ENCODE measurements around the gene EFCAB11.

Gene EFCAB11

DNA sequence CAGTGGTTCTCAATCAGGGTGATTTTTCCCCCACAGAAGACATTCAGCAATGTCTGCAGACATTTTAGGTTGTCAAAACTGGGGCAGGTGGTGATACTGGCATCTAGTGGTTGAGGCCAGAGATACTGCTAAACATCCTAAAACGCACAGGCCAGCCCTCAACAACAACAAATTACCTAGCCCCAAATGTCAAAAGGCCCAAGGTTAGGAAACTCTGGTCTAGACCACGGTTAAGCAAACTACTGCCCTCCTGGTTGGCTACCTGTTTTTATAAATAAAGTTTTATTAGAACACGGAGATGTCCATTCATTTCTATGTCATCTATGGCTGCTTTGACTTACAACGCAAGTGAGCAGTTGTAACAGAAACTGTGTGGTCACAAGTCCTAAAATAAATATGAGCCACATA is 186.7 kb downstream of the EFCAB11 start:
- DNase-seq (ENCODE audit: low read depth in 2 of 2) = peak; percentile 10

DNA sequence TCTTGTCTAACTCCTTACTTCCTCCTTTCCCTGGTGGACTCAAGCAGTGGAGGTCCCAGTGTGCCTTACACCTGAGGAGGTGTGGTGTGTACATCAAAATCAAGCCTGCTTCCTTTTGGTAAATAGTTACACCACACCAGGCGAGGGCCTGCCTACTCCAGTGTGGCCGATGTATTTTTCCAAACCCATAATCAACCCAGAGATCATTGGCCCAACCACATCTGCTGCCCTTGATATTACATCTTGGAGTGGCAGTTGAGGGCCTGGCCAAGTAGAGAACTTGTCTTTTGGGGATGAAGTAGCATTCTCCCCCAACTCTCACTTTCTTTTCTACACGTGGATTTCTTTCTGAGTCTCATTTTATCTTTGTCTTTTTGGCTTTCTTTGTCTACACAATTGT is 187.4 kb downstream of the EFCAB11 start:
- DNase-seq (ENCODE audit: low read depth in 2 of 2) = no peak

DNA sequence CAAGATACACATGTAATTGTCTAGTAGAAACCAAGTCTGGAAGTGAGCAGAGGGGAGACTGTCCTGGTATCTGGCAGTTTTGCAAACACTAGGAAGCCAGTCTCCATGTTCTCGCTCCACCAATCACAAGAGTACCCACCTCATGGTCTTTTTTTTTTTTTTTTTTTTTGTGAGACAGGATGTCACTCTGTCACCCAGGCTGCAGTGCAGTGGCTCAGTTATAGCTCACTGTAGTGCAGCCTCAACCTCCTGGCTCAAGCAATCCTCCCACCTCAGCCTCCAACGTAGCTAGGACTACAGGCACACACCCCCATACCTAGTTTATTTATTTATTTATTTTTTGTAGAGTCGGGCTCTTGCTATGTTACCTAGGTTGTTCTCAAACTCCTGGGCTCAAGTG is 189.2 kb downstream of the EFCAB11 start:
- no peak for DNase-seq (ENCODE audit: low read depth in 2 of 2)

DNA sequence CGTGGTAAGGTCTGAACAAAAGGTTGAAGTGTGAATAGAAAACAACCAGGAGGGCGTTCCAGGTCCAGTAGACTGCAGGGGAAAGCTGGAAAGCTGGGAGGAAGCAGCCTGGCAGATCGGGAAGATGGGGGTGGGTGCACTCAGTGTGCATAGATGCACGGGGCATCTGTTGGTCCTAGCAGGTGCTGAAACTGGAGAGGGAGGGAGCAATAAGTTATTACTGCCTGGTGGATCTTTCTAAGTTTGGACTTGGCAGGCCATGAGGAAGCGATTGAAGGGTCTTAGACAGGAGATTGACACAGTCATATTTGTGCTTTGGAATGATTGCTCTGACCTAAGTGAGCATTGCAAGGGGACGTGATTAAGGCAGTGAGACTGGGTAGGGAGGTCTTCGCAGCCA is 194.4 kb downstream of the EFCAB11 start:
- no peak for DNase-seq (ENCODE audit: low read depth in 2 of 2)

DNA sequence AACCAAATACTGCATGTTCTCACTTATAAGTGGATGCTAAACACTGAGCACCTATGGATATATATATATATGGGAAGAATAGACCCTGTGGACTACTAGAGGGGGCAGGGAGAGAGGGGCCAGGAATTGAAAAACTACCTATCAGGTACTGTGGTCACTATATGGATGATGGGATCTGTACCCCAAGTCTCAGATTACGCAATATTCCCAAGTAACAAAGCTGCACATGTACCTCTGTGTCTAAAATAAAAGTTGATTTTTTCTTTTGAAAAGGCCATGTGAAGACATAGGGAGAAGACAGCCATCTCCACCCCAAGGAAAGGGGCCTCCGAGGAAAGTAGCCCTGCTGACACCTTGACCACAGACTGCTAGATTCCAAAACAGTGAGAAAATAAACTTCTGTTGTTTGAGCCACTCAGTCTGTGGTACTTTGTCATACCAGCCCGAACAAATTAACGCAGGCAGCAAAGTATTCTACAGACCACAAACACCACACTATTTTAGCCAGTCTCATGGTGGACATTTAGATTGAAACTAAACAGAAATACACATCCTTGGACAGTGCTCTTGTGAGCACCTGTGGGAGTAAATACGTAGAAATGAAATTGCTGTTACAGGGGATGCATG is 197.1 kb downstream of the EFCAB11 start:
- DNase-seq (ENCODE audit: low read depth in 2 of 2) = no peak

DNA sequence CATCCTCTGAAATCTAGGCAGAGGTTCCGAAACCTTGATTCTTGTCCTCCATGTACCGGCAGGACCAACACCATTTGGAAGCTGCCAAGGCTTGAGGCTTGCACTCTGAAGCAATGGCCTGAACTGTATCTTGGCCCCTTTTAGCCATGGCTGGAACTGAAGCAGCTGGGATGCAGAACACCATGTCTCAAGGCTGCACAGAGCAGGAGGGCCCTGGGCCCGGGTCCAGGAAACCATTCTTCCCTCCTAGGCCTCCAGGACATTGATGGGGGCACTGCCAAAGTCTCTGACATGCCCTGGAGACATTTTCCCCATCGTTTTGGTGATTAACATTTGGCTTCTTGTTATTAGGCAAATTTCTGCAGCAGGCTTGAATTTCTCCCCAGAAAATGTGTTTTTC is 198.7 kb downstream of the EFCAB11 start:
- no peak for DNase-seq (ENCODE audit: low read depth in 2 of 2)

DNA sequence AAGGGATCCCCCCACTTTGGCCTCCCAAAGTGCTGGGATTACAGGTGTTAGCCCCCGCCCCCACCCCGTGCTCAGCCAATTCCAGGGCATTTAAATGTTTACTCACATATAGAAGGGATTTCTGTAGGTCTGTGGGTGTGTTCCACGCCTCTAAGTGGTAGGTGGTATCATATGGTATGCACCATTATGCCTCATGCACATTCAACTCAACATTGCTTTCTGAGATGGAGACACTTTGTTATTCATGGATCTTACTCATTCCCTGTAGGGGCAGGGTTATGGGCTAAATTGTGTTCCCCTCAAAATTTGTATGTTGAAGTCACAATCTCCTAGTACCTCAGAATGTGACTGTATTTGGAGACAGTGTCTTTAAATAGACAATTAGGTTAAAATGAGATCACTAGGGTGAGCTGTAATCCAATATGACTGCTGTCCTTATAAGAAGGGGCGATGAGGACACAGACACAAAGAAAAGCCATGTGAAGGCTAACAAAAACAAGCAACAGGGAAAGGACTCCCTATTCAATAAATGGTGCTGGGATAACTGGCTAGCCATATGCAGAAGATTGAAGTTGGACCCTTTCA is 200.6 kb downstream of the EFCAB11 start:
- DNase-seq (ENCODE audit: low read depth in 2 of 2) = no peak

DNA sequence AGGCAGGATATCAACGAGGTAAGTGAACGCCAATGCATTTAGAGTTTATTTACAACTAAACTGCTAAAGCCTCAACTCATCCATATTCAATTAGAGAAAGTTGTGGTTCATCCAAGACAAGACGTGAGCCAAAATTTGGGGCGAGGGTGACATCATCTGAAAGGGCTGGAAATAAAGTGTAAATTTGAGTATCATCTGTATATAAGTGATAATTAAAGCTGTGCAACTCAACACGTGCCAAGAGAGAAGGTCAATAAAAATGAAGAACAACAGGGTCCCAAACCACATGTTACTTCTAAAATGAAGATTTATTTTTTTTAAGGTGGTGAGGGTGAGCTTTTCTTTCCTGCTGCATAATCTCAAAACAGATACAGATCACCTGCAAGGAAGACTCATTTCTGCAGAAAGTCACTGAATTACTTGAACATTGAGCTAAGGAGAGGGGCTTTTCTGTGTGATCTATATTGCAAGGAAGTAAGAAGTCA is 203.6 kb downstream of the EFCAB11 start:
- DNase-seq (ENCODE audit: low read depth in 2 of 2) = no peak

DNA sequence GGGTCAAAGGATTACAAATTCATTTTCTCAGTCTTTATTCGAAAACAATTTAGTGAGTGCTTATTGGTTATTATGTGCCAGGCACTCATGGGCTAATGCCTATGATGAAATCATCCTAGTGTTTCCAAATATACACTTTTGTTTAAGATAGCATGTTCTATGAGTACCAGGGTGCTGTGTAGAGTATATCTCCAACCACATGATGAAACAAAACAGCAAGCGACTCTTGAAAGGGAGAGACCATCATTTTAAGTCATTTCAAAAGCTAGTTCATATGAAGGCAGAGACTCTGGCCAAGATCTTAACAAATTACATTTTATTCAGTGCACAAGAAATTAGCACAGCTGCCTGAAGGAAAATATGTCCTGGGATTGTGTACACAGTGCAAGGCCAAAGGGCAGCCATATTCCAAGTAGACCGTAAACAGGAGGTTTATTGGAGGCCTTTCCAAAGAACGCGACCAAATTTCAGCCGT is 204.2 kb downstream of the EFCAB11 start:
- DNase-seq (ENCODE audit: low read depth in 2 of 2) = no peak

DNA sequence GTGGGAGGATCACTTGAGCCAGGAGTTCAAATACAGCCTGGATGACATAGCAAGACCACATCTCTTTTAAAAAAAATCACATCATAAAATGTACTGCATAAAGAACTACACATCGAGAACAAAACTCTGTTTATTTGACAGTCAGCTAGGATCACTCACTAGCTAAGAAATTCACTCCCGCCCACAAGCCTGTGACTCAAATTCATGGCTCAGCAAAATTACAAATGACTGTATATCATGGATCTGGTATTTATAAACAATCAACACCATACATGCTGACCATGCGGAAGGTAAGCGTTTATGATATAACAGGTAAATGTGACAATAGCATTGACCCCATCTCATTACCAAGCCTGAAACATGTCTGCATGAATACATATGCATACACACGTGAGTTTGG is 206.5 kb downstream of the EFCAB11 start:
- DNase-seq (ENCODE audit: low read depth in 2 of 2) = no peak

DNA sequence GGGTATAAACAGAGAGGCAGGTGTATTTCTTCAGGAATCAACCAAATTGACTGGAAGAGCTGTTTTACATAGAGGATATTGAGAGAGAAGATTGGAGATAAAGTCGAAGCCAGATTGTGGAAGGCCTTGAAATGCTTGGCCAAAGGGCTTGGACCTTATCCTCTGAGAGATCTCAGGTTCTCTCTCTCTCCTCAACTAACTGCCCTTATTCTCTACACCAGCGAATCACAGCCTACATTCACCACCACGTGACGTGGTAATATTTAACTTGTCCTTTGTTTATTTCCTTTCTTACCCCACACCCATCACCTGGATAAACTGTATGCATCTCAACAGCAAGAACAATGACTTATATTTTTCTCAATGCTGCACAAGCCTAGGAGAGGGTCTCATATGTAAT is 207.4 kb downstream of the EFCAB11 start:
- DNase-seq (ENCODE audit: low read depth in 2 of 2) = no peak

DNA sequence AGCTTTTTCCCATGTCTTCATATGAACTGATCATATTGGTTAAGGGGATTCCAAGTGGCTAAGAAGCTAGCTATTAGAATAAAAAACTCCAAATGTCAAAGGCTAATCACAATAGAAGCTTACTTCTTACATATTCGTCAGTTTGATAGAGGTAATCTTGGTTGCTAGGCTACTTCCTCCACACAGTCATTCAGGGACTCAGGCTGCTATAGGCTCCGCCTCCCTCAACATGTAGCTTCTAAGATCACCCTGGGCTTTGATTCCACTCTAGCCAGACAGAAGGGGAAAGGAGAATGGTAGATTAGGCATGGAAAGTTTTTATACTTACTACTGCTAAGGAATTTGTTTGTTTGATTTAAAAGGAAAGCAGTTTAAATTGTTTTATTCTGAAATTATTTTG is 207.9 kb downstream of the EFCAB11 start:
- no peak for DNase-seq (ENCODE audit: low read depth in 2 of 2)

DNA sequence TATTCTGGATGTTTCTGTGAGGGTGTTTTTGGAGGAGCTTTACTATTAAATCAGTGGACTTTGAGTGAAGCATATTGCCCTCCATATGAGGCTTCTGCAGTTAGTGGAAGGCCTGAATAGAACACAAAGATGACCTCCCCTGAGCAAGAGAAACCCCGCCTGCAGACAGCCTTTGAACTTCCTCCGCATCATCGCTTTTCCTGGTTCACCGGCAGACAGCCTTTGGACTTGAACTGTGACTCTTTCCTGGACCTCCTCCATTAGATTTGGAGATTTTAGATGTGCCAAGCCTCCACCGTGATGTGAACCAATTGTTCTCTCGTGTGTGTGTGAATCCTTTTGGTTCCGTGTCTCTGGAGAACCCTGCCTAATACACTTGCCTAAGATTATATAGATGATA is 208.4 kb downstream of the EFCAB11 start:
- DNase-seq (ENCODE audit: low read depth in 2 of 2) = no peak
